Measurements from ENCODE around the gene HYAL3. TPM values are rescaled to one million over a fixed set of nuclear protein-coding genes. Genes with fewer than 3 reads are reported as not detected.

HYAL3 gene
- total RNA-seq, 1 experiment from 2014 or later, result 10.3 TPM

DNA sequence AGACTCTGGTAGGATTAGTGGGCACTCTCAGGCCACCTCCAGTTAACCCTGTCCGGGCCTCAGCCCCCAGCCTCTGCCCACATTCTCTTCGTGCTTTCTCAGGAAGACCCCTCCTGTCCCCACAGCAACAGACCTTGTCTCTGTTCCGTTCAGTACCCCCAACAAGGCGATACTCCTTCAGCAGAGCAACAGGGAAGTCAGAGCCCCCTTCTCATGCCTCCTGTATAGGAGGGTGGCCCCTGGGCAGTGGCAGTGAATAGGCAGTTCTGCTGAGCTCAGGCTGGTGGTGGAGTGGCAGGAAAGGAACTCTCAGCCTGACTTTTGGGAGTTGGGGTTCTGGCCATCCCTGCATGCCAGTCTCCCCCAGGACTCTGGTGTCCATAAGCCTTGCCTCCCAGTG lies 29.7 kb downstream of the HYAL3 start (continued):
- TF ChIP-seq ZBTB33 (IDR thresholded peaks at IDR 0.05; ENCODE audit: extremely low read depth, insufficient replicate concordance, low read length) (no peak), POLR2AphosphoS5 (IDR thresholded peaks at IDR 0.05; ENCODE audit: low read depth, low read length) (no peak), SRF (IDR thresholded peaks at IDR 0.05; ENCODE audit: low read depth) (no peak), EZH2phosphoT487 (IDR thresholded peaks at IDR 0.05; ENCODE audit: borderline replicate concordance) (no peak), POLR2A (IDR thresholded peaks at IDR 0.05; ENCODE audit: borderline replicate concordance, extremely low read depth, insufficient read depth, insufficient read length) (no peak), CBX3 (IDR thresholded peaks at IDR 0.05; ENCODE audit: low read depth) (no peak), CEBPB (IDR thresholded peaks at IDR 0.05; ENCODE audit: low read depth) (no peak), EZH2 (IDR thresholded peaks at IDR 0.05) (no peak), TCF7L2 (IDR thresholded peaks at IDR 0.05; ENCODE audit: borderline replicate concordance, extremely low read depth, insufficient read depth, insufficient read length) (no peak)

DNA sequence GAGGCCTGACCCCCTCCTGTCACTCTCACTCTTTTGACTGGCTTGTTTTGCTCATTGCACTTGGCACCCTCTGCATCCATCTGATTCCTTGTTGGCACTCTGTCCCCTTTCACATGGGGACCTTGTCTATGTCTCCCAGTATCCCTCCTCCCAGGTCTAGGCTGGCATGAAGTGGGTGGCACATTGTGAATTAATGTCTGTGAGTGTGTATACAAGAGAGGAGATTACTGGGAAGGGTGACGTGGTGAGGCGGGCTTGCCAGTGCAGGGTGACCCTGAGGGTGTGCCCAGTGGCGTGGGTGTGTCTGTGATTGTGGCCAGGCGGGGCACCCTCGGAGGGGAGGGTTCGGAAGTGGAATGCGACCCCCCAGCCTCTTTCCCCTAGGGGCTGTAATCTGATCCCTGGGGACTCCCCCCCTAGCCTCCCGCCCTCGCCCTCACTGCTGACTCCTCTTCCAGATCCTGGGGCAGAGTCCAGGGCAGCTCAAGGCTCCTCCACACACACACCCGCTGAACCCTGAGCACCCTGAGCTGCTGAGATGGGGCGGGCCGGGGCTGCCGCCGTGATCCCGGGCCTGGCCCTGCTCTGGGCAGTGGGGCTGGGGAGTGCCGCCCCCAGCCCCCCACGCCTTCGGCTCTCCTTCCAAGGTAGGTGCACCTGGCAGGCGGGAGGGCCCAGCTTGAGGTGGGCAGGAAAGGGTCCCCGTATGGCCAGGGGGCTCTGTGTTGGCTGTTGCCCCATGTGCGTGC lies 30.3 kb downstream of the HYAL3 start, which contains the start of gene SEMA3B:
TSS of gene SEMA3B (plus strand) at position 445 of the 749 bp plus-strand sequence. CDS start at position 539, 94 bp downstream.
- ChIA-PET POLR2A (interaction anchor here (0.7 kb wide), 1 partner anchor 9 kb away, joined by 3 read pairs; no protein-coding TSS in a partner anchor), RAD21 (ENCODE audit: low non-redundant PET in 1 of 2, low total read pairs in 2 of 2, uncharacterized antibody in 2 of 2, unreplicated experiment in 2 of 2) (interaction anchor here (0.8 to 1.5 kb wide), 2 partner anchors 9 to 42 kb away, joined by 3 to 6 read pairs; no protein-coding TSS in a partner anchor), CTCF (interaction anchor here (0.9 to 3.4 kb wide), 4 partner anchors 9 to 56 kb away, joined by 3 to 27 read pairs (median 8); no protein-coding TSS in a partner anchor)
- H3K27ac ChIP-seq (ENCODE audit: low read depth, low read length), result peak within 1 kb of the TSS; percentile 88
- peaks cover 82 to 95% of the 10 kb centered on the region in 2 experiments for H3K4me1 ChIP-seq (ENCODE audit: control insufficient read depth in 1 of 2, insufficient read depth in 2 of 2, low read length in 2 of 2)
- no peak within 1 kb of the TSS for H2AFZ ChIP-seq (ENCODE audit: low read depth, low read length, poor library complexity, severe bottlenecking)
- peak; percentile 24 for TF ChIP-seq POLR2A (IDR thresholded peaks at IDR 0.05; ENCODE audit: borderline replicate concordance, extremely low read depth, insufficient read depth, insufficient read length)
- no peak for TF ChIP-seq ZNF274 (IDR thresholded peaks at IDR 0.05; ENCODE audit: low read depth, low read length)
- TF ChIP-seq EGR1 (IDR thresholded peaks at IDR 0.05; ENCODE audit: low read depth), result no peak
- TF ChIP-seq POLR2AphosphoS5 (IDR thresholded peaks at IDR 0.05; ENCODE audit: low read depth, low read length), result peak; percentile 72; the same call in 1 of the 2 replicates
- TF ChIP-seq, protein P1, sequence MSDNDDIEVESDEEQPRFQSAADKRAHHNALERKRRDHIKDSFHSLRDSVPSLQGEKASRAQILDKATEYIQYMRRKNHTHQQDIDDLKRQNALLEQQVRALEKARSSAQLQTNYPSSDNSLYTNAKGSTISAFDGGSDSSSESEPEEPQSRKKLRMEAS (IDR thresholded peaks at IDR 0.05), result no peak
- TF ChIP-seq ELF1 (IDR thresholded peaks at IDR 0.05; ENCODE audit: borderline replicate concordance, low read depth), result no peak
- peak within 1 kb of the TSS; percentile 80 for H3K4me2 ChIP-seq (ENCODE audit: low read length)
- intact Hi-C loops (cut with micrococcal nuclease), result loop anchor here (1.0 kb wide), 1 partner anchor 42 kb away; no protein-coding TSS in a partner anchor
- DNase-seq (ENCODE audit: low read depth, low spot score) (no peak), ATAC-seq (peak; percentile 31)
- H3K36me3 ChIP-seq (ENCODE audit: control insufficient read depth in 1 of 2, insufficient read depth in 2 of 2, low read length in 2 of 2), result no peaks in the 10 kb centered on the region
- H3K27me3 ChIP-seq (ENCODE audit: insufficient read depth, low read length), result no peaks in the 10 kb centered on the region
- no peaks in the 10 kb centered on the region for H4K20me1 ChIP-seq (ENCODE audit: insufficient read depth)
- H3K9ac ChIP-seq (ENCODE audit: low read length), result peak within 1 kb of the TSS; percentile 62
- BruUV-seq (replicated peaks), result no TSS peak
- H3K9me3 ChIP-seq (ENCODE audit: control insufficient read depth in 1 of 2, insufficient read depth in 1 of 2, low read depth in 1 of 2, low read length in 2 of 2), result no peaks in the 10 kb centered on the region
- H3K79me2 ChIP-seq (ENCODE audit: insufficient read depth, low read length), result no peaks in the 10 kb centered on the region
- H3K4me3 ChIP-seq (replicated peaks in 1 of 2; ENCODE audit: low read depth in 1 of 2, low read length in 2 of 2), result peak within 1 kb of the TSS; percentile 47 to 53
- H3K9me2 ChIP-seq (ENCODE audit: insufficient read depth), result no peaks in the 10 kb centered on the region

Data from HCT116 (cell line).